C4-2B (cell line): ENCODE data around the gene FTCDNL1.

Experiments used
- H3K27ac ChIP-seq: fragments of 450-650 bp; 2 replicates; pipeline ENCODE4 v1.5.1; 2017
- ZFX ChIP-seq: fragments of 450-650 bp; IDR thresholded peaks from 2 replicates; pipeline ENCODE4 v1.6.1; 2017
- TF ChIP-seq, protein P1 (sequence below): fragments of 450-650 bp; conservative IDR thresholded peaks from 2 replicates; pipeline ENCODE4 v1.5.1; 2017; ENCODE audit warnings: mild to moderate bottlenecking

Gene FTCDNL1

DNA sequence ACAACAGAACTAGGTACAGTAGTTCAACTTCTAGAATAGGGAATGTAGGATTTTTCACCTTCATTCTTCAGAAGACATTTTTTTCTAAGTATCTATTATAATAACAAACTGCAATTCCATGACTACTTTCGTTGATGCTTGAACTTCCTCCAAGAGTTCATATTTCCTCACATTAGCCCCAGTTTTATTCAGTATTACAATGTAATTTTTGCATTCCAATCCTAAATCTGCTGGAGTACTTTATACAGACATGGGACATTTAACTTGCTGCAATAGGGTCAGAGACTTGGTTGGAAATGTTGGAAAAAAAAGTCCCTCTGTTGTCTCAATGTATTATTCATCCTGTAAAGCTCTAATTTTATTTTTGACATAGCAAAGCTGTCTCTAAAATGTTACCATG is 19.6 kb upstream of the FTCDNL1 start:
- no peak for TF ChIP-seq ZFX
- TF ChIP-seq, protein P1, sequence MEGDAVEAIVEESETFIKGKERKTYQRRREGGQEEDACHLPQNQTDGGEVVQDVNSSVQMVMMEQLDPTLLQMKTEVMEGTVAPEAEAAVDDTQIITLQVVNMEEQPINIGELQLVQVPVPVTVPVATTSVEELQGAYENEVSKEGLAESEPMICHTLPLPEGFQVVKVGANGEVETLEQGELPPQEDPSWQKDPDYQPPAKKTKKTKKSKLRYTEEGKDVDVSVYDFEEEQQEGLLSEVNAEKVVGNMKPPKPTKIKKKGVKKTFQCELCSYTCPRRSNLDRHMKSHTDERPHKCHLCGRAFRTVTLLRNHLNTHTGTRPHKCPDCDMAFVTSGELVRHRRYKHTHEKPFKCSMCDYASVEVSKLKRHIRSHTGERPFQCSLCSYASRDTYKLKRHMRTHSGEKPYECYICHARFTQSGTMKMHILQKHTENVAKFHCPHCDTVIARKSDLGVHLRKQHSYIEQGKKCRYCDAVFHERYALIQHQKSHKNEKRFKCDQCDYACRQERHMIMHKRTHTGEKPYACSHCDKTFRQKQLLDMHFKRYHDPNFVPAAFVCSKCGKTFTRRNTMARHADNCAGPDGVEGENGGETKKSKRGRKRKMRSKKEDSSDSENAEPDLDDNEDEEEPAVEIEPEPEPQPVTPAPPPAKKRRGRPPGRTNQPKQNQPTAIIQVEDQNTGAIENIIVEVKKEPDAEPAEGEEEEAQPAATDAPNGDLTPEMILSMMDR: no peak
- no peak overlapping the region for H3K27ac ChIP-seq

DNA sequence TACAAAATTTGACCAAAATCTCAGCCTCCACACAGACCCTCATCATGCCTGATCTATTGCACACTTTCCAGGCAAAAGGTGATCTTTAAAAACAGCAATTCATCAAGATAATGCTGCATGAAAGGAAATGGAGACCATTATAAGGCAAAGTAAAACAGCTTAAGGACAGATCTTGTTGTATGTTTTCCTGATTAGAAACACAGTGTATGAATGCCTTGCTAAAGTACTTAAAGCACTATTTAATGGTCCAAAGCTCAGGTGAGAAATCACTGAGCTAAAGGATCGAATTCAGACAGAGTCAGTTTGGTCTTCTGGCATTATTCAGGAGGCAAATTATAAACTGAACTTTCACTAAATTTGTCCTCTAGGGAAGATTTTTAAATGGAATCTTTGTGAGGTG is 18.7 kb upstream of the FTCDNL1 start:
- TF ChIP-seq ZFX: no peak
- no peak overlapping the region for H3K27ac ChIP-seq

DNA sequence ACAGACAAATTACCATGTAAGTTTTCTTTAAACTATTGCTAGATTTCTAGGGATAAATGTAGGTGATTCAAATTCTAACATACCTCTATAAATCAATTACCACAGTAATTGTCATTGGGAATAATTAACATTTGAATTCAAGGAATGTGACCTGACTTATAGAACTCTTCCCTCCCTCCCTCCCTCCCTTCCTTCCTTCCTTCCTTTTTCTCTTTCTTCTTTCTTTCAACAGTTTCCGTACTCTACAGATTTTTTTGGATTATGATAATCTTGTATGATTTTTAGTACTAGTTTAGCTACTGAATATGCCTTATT is 18.2 kb upstream of the FTCDNL1 start:
- no peak overlapping the region for H3K27ac ChIP-seq
- TF ChIP-seq, protein P1: no peak
- TF ChIP-seq ZFX: no peak

DNA sequence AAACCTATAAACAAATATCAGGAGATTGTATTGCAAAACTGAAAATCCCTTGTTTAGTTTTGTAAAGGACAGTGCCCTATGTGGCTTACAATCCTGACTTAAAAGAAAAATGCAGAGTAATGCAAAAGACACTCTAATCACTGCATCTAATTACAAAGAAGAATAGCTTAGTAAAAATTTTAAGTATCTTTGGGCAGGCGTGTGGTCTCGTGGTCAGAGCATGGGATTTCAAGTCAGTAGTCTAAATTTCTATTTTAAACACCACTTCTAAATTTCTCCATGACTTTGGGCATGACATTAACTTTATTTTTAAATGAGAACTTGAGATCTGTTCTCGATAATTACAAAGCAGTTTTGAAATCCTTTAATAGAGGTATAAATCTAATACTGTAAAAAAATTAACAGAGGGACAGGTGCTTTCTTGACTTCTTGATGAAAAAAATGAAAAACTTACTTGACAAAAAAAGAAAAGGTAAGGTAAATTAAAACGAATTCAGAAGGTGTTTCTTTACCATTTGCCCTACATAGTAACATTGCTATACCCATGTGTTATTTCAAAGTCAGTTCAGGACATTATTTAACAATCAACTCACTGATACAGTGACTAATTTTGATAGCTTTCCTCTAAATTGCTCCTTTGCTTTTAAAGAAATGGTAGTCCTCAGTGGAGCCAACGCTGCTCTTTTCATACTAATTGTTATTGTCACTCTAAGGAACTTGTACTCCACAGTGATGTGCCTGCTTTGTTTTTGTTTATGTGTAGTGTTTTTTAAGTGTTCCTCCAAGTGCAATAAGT is 17.6 kb upstream of the FTCDNL1 start:
- H3K27ac ChIP-seq: no peak overlapping the region
- TF ChIP-seq ZFX: no peak
- TF ChIP-seq, protein P1: no peak

DNA sequence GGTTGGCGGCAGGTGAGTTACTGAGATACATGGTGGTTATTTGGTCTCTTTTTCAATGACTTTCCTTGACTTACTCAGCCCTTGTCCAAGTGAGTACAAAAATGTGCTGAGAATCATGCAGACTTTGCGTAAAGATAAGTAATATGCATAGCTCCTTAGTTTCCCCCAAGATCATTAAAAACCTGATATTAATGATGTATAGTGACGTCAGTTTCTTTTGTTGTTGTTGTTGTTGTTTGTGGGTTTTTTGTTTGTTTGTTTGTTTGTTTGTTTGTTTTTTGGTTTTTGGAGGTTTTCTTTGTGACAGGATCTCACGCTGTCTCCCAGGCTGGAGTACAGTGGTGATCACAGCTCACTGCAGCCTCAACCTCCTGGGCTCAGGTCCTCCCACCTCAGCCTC is 14.9 kb upstream of the FTCDNL1 start:
- H3K27ac ChIP-seq: no peak overlapping the region
- no peak for TF ChIP-seq ZFX
- TF ChIP-seq, protein P1: no peak

DNA sequence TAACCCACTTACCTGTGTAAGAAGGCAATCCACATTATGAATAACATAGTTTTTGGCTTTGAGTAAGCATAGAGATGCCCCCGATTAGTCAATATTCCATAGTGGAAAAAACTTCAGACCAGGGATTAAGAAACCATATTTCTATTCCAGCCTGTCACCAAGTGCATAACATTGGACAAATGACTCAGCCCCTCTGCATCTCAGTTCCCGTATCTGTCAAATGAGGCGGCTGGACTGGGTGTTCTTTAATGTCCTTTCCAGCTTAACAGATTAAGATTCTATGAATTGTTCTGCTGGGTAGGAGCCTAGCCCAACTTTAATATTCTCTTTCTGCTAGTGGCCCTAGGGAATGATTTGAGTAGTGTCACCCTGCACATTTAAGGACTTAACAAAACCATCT is 11.8 kb upstream of the FTCDNL1 start:
- no peak for TF ChIP-seq ZFX
- TF ChIP-seq, protein P1: no peak
- no peak overlapping the region for H3K27ac ChIP-seq

DNA sequence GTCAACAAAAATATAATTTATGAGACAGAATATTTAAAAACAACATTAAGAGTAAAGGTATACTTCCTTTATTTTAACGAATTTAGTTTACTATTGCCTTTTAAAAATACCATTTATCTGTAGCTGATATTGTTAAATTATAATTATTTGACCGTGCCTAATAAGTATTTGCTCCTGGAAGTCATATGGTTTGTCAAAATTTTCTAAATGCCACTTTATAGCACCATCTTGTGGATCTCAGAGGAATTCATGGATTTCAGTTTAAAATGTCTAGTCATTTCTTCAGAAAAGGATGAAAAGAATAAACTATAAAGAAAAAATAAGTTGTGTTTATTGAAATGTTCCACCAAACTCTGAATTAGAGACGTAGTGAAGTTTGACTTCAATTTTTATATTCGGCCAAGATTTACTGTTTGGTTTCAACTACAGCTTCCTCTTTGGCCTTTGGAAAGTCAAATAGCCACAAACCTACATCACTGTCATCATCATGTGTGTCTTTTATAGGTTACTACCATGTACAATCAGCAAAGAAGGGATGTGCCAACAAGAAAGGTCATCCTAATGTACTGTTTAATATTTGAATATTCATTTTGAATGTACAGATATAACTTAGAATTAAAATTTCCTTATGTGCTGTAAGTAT is 10.3 kb upstream of the FTCDNL1 start:
- TF ChIP-seq, protein P1: peak; percentile 74
- TF ChIP-seq ZFX: no peak
- H3K27ac ChIP-seq: no peak overlapping the region

DNA sequence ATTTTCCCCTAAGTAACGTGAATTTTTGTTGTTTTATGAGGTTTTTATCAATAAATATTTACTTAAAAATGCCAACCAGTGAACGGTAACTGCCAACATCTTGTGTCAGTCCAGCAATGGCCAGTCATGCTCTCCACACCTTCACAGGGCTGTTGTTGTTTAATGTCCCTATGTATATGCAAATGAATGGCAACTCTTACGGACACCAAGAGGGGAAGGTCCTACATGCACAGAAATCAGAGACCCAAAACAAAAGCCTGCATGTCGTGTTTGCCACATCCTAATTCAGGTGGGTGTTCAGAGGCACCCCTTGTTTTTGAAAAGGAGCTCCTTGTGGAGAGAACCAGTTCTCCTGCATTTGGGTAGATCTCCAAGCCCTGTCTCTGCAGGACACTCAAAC is 4.8 kb upstream of the FTCDNL1 start:
- no peak for TF ChIP-seq ZFX
- TF ChIP-seq, protein P1: no peak

More for the DNA sequence above, 4.8 kb upstream of the FTCDNL1 start:
- no peak overlapping the region for H3K27ac ChIP-seq
